WERI-Rb-1 (cell line): ENCODE data around the gene FIBCD1.

ENCODE experiments used
- DNase-seq: peaks from one replicate; pipeline ENCODE4 v3.0.0-alpha.2; 2020
- H3K27ac ChIP-seq: fragments of 250-450 bp; sonication (Bioruptor Pico); 2 replicates; pipeline ENCODE4 v1.5.1; 2020; ENCODE audit warnings: mild to moderate bottlenecking, moderate library complexity
- H3K27me3 ChIP-seq: fragments of 250-450 bp; sonication (Bioruptor Pico); 2 replicates; pipeline ENCODE4 v1.5.1; 2021; ENCODE audit warnings: mild to moderate bottlenecking, low read depth, moderate library complexity; ENCODE audit not compliant: insufficient read depth, severe bottlenecking
- H3K36me3 ChIP-seq: fragments of 250-450 bp; sonication (Bioruptor Pico); 2 replicates; pipeline ENCODE4 v1.5.1; 2020; ENCODE audit warnings: mild to moderate bottlenecking, moderate library complexity
- H3K4me3 ChIP-seq: 2 replicates; pipeline ENCODE4 v1.5.1; 2011; ENCODE audit warnings: low read depth, mild to moderate bottlenecking, control low read depth, low read length
- H3K9me3 ChIP-seq: fragments of 250-450 bp; sonication (Bioruptor Pico); 2 replicates; pipeline ENCODE4 v1.5.1; 2021; ENCODE audit warnings: mild to moderate bottlenecking, moderate library complexity; ENCODE audit not compliant: severe bottlenecking
- TF ChIP-seq, protein P1 (sequence below): IDR thresholded peaks from 2 replicates; pipeline ENCODE4 v1.5.1; 2011; ENCODE audit warnings: low read depth, mild to moderate bottlenecking, control low read depth, inconsistent platforms, low read length

Gene FIBCD1

DNA sequence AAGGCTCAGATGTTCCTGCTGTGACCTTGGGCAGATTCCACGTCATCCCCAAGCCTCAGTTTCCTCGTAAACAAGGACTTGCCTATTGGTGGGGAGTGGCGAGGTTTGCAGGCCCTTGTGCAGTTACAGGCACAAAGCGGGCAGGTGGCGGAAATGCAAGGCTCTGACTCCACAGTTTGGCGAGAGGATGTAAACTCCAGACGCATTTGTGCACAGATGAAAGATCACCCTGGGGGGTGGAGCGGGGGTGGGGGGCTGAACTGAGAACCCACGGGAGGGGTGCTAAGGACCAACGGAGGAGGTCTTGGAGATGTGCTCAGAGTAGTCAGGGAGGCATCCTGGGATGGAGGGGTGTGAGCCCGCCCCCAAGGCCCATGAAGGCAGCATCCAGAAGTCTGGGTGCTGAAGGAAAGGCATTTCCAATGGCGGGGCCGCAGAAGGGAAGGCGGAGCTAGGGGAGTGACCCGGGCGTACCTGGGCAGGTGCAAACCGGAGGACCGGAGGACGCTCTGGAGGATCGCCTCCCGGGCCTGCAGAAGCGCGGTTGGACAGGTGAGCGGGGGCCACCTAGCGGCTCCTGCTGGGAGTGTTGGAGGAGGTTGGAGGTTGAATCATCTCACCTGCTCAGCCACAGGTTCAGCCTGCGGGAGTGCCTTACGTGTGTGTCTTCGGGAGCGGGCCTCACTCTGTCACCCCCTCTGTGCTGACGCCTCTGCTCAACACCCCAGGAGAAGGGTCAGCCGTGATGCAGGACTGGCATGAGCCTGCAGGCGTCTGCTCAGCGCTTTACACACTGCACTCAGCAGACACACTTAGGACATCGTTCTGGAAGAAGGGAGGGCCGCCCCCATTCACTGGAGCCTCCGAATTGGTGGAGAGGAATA lies 1.9 kb upstream of the FIBCD1 start:
- no peaks in the 10 kb centered on the region; the same call in 1 of the 2 replicates for H3K36me3 ChIP-seq
- TF ChIP-seq, protein P1, sequence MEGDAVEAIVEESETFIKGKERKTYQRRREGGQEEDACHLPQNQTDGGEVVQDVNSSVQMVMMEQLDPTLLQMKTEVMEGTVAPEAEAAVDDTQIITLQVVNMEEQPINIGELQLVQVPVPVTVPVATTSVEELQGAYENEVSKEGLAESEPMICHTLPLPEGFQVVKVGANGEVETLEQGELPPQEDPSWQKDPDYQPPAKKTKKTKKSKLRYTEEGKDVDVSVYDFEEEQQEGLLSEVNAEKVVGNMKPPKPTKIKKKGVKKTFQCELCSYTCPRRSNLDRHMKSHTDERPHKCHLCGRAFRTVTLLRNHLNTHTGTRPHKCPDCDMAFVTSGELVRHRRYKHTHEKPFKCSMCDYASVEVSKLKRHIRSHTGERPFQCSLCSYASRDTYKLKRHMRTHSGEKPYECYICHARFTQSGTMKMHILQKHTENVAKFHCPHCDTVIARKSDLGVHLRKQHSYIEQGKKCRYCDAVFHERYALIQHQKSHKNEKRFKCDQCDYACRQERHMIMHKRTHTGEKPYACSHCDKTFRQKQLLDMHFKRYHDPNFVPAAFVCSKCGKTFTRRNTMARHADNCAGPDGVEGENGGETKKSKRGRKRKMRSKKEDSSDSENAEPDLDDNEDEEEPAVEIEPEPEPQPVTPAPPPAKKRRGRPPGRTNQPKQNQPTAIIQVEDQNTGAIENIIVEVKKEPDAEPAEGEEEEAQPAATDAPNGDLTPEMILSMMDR = peak; percentile 99

DNA sequence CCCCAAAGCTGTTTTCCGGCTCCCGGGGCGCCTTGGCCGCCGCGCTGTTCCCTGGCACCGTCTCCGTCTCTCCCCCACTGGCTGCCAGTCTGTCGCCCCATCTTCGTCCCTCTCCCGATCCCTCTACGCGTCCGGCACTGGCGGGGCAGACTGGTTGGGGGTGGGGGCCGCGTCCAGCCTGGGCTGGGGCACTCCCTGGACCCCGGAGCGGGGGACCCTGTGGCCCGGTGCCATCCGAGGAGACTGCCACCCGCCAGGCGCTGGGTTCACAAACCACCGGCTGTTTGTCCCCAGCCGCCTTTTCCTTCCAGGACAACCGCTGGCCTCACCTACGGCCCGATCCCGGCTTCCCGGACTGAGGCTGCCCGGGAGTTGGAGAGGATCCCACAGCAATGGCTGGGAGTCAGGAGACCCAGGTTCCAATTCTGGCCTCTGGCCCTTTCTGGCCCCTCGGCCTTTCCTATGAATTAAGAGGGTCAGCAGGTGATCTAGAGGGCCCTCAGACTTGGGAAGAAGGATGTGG lies 1.0 kb upstream of the FIBCD1 start:
- H3K9me3 ChIP-seq = no peaks in the 10 kb centered on the region
- H3K36me3 ChIP-seq = no peaks in the 10 kb centered on the region; the same call in 1 of the 2 replicates
- peaks cover 67% of the 10 kb centered on the region for H3K27me3 ChIP-seq
- TF ChIP-seq, protein P1 = no peak
- no peak overlapping the region for H3K27ac ChIP-seq
- peak overlapping the region; percentile 14; the same call in 1 of the 2 replicates for H3K4me3 ChIP-seq
- DNase-seq = no peak

More for the DNA sequence above, 1.9 kb upstream of the FIBCD1 start:
- Histone ChIP-seq H3K9me3 (no peaks in the 10 kb centered on the region), H3K27ac (no peak overlapping the region), H3K27me3 (peaks cover 67% of the 10 kb centered on the region), H3K4me3 (no peak overlapping the region)
- peak; percentile 87 for DNase-seq

DNA sequence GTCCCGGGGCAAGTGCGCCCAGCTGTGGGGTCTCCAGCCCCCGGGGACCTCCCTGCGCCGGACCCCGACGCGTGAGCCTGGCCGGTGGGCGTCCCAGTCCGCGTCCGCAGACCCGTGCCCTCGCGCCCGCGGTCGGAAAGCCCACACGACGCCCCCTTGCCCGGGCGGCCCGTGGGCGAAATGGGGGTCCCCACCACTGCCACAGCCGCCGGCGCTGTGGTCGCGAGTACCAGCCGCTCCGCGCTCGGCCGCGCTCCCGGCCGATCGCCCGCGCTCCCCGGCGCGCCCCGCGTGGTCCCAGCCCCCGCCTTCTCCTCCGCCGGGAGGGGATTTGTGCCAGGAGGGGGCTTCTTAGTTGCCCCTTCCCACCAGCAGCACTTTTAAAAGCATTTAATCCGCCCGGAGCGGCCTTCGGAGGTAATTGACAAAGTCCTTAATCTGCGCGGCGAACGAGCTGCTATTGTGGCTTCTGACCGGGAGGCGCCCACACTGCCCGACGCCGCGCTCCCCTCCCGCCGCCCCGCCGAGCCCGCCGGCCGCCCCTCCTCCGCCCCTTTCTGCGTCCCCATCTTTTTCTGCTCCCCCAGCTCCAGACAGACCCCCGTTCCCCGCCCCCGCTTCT lies 469 bp upstream of the FIBCD1 start:
- Histone ChIP-seq H3K4me3 (peak overlapping the region; percentile 67), H3K27ac (no peak overlapping the region), H3K9me3 (no peaks in the 10 kb centered on the region), H3K27me3 (peaks cover 62% of the 10 kb centered on the region), H3K36me3 (no peaks in the 10 kb centered on the region; the same call in 1 of the 2 replicates)
- peak; percentile 55 for DNase-seq
- TF ChIP-seq, protein P1 = no peak

DNA sequence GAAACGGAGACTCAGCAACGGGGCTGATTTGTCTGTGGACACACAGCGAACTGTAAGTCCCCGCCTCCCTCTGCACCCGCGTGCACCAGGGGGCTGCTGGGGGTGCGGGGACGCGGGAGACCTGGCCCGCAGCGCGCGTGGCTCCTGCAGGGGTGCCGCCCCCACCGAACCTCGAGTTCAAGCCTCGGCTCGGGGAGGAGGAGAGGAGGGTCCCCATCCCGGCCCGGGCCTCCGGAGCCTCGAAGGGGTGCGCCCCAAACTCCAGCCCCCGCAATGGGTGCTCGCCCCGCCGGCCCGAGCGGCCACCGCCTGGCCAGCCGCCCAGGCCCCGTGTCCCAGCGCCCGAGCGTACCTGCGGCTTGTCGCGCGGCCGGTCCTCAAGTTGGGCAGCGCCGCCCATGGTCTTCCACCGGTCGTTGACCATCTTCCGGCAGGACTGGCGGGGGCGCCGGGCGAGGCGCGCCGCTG lies 829 bp downstream of the FIBCD1 start:
- peaks cover 56% of the 10 kb centered on the region for H3K27me3 ChIP-seq
- no peaks in the 10 kb centered on the region for H3K9me3 ChIP-seq
- peak; percentile 39 for DNase-seq
- H3K36me3 ChIP-seq = no peaks in the 10 kb centered on the region; the same call in 1 of the 2 replicates
- TF ChIP-seq, protein P1 = no peak
- H3K4me3 ChIP-seq = peak overlapping the region; percentile 67
- no peak overlapping the region for H3K27ac ChIP-seq

DNA sequence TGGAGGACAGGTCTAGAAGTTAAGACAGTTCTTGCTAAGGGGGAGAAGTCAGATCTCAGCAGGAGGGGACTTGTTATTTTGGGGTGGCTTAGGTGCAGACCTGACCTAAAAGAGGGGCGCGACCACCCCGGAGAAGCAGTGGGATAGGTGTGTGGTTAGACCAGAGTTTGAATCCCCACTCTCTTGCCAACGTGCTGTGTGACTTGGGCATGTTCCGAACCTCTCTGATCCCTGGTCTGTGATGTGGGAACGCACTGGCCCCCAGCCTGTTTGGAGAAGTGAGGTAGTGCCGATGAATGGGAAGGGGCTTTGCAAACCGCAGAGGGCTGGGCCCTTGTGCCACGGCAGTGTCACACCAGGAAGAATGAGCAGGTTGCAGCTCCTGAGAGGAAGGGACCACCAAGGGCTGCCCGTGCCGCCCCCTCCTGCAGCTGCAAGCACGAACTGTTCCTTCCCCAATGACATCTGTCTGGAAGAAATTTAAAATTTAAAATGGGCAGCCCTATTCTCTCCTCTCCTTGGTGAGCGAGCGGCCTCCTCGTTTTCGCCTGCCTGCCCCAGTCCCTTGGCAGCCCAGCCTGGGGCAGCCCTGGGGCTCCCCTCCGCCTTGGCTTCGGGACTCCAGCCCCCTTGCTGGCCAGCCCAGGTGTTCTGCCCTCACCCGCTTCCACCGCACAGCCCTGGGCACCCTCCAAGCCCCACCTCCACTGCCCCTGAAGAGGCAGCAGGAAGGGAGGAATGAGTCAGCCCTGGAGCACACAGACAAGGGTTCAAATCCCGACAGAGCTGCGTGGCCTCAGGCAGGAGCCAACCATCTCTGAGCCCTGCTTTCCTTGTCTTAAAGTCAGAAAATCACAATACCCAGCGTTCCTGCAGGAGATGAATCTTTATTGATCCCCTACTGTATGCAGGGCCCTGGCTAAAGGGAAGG lies 1.6 kb downstream of the FIBCD1 start:
- peaks cover 48% of the 10 kb centered on the region for H3K27me3 ChIP-seq
- TF ChIP-seq, protein P1 = no peak
- no peak for DNase-seq

More for the DNA sequence above, 1.6 kb downstream of the FIBCD1 start:
- Histone ChIP-seq H3K4me3 (no peak overlapping the region), H3K27ac (no peak overlapping the region), H3K36me3 (no peaks in the 10 kb centered on the region; the same call in 1 of the 2 replicates), H3K9me3 (no peaks in the 10 kb centered on the region)
